SJCRH30 (cell line): ENCODE data around the gene CAMKMT. TPM values are rescaled to one million over a fixed set of nuclear protein-coding genes. Genes with fewer than 3 reads are reported as not detected.
"Not testable (repeated sequence)": the region's sequence is repeated elsewhere in the genome, so short reads cannot be mapped to it uniquely, and the experiment has no call there.

Source experiments
- DNase-seq, 2 experiments: peaks; one replicate each; pipeline ENCODE4 v3.0.0-alpha.2; 2015 to 2020
- H3K27ac ChIP-seq: fragments of 250-450 bp; sonication (Bioruptor Pico); 2 replicates; pipeline ENCODE4 v1.5.1; 2020; ENCODE audit warnings: mild to moderate bottlenecking, moderate library complexity
- H3K27me3 ChIP-seq: fragments of 250-450 bp; sonication (Bioruptor Pico); 2 replicates; pipeline ENCODE4 v1.5.1; 2020; ENCODE audit warnings: mild to moderate bottlenecking, moderate library complexity
- H3K36me3 ChIP-seq: fragments of 250-450 bp; sonication (Bioruptor Pico); 2 replicates; pipeline ENCODE4 v1.5.1; 2020; ENCODE audit warnings: mild to moderate bottlenecking, moderate library complexity
- H3K4me1 ChIP-seq: fragments of 250-450 bp; sonication (Bioruptor Pico); 2 replicates; pipeline ENCODE4 v1.5.1; 2020; ENCODE audit warnings: mild to moderate bottlenecking, moderate library complexity
- H3K4me3 ChIP-seq: fragments of 250-450 bp; sonication (Bioruptor Pico); 2 replicates; pipeline ENCODE4 v1.5.1; 2020; ENCODE audit warnings: mild to moderate bottlenecking, moderate library complexity
- H3K9me3 ChIP-seq: fragments of 250-450 bp; sonication (Bioruptor Pico); replicated peaks from 2 replicates; pipeline ENCODE4 v1.5.1; 2020; ENCODE audit warnings: mild to moderate bottlenecking, moderate library complexity
- total RNA-seq: library from RNA; depleted of rRNA; stranded (reverse); fragments of >200 nt; shearing (Covaris generic); gene quantifications from 2 replicates; pipeline ENCODE4 v1.2.3, GENCODE V29; 2014

CAMKMT gene
- total RNA-seq, 1 experiment from 2014 or later, result 11.3 TPM

- not testable (repeated sequence) for H3K9me3 ChIP-seq, H3K4me3 ChIP-seq, H3K27ac ChIP-seq, H3K27me3 ChIP-seq, H3K36me3 ChIP-seq, DNase-seq, H3K4me1 ChIP-seq
Observed at GRCh38 chr2:44385226-44385625, 23.5 kb downstream of the CAMKMT start.

DNA sequence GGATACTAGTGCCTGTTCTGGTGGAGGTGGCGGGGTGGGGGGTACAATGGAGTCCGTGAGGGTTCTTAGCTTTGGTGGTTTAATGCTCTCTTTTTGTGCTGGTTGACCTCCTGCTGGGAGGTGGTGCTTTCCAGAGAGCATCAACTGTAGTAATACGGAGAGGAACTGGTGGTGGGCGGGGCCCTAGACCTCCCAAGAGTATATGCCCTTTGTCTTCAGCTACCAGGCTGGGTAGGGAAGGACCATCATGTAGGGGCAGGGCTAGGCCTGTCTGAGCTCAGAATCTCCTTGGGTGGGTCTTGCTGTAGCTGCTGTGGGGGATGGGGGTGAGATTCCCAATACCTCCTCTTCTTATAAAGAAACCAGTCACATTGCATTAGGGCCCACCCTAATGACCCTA, 27.1 kb downstream of the CAMKMT start:
- Histone ChIP-seq H3K27me3 (no peaks in the 10 kb centered on the region), H3K27ac (no peak overlapping the region), H3K36me3 (no peaks in the 10 kb centered on the region), H3K4me3 (no peak overlapping the region), H3K9me3 (no peaks in the 10 kb centered on the region), H3K4me1 (no peaks in the 10 kb centered on the region)
- no peak for DNase-seq

GRCh38 chr2:44389895-44390294, 28.1 kb downstream of the CAMKMT start:
- DNase-seq, result no peak
- Histone ChIP-seq H3K27me3 (no peaks in the 10 kb centered on the region), H3K4me3 (no peak overlapping the region), H3K36me3 (no peaks in the 10 kb centered on the region), H3K27ac (no peak overlapping the region), H3K9me3 (no peaks in the 10 kb centered on the region), H3K4me1 (no peaks in the 10 kb centered on the region)

DNA sequence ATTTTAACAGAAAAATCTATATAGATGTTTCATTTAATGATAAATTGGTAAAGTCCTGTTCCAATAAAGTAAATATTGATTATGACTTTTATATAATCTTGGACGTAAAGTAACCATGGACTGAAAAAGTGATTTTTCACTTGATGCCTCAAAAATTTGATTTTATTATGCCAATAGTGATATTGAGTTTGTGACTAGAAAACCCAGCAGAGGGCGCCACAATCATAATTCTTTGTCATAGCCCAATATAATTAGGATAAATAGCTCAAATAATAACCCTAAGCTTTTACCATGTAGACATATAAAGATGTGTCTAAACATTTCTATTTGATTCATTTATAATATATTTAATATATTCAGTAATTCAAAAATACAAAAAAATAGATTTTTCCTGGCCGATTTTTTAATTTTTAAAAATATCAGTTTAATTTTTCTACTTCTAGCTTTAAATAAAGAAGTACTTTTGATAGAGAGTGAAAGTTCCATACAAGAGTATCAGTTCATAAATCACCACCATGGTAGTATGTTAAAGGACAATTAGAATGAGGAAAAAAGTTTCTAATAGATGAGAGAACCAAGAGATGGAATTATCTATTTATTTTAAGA, 30.7 kb downstream of the CAMKMT start:
- H3K36me3 ChIP-seq, result no peaks in the 10 kb centered on the region
- no peaks in the 10 kb centered on the region for H3K9me3 ChIP-seq
- DNase-seq, result peak; percentile 63 to 86
- no peak overlapping the region for H3K4me3 ChIP-seq
- no peaks in the 10 kb centered on the region for H3K4me1 ChIP-seq
- H3K27ac ChIP-seq, result no peak overlapping the region
- H3K27me3 ChIP-seq, result no peaks in the 10 kb centered on the region

GRCh38 chr2:44397447-44398175, 35.9 kb downstream of the CAMKMT start:
- Histone ChIP-seq H3K9me3 (no peaks in the 10 kb centered on the region), H3K4me3 (no peak overlapping the region), H3K4me1 (no peaks in the 10 kb centered on the region), H3K27me3 (no peaks in the 10 kb centered on the region), H3K27ac (no peak overlapping the region), H3K36me3 (no peaks in the 10 kb centered on the region)
- no peak for DNase-seq

DNA sequence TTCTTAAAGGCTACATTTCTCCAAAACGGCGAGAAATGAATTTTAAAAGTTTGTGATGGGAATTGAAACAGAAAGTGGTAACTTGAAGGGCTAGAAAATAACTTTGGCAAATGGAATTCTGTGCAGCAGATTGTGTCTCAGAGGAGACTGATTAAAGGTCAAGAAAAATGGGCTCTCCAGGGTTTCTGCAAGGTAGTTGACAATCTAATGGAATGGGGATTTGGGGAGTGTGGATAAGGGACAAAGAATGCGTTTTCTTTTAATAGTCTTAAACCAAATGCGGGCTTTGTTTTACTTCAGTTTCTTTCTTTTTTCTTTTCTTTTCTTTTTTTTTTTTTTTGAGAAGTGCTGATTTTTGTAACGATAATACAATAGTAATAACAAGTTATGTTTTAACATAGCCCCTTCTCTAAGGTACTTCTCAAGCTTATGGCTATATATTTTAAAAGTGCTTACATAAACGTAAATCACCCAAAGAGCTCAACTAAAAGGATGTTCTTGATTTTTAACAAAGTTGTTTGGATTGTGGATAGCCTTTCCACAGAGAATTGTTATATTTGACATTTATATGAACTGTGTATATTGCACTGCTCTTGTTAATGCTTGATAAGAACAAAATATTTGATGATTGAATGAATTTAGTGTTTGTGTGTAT, 36.6 kb downstream of the CAMKMT start:
- Histone ChIP-seq H3K27ac (no peak overlapping the region), H3K9me3 (no peaks in the 10 kb centered on the region), H3K36me3 (no peaks in the 10 kb centered on the region), H3K4me3 (no peak overlapping the region), H3K27me3 (no peaks in the 10 kb centered on the region), H3K4me1 (no peaks in the 10 kb centered on the region)
- no peak for DNase-seq

- Histone ChIP-seq H3K36me3 (no peaks in the 10 kb centered on the region; the same call in 1 of the 2 replicates), H3K4me3 (no peak overlapping the region)
Observed at GRCh38 chr2:44420725-44421124, 59.0 kb downstream of the CAMKMT start.

GRCh38 chr2:44424211-44424610, 62.5 kb downstream of the CAMKMT start:
- no peaks in the 10 kb centered on the region for H3K27me3 ChIP-seq
- no peak overlapping the region for H3K4me3 ChIP-seq
- H3K36me3 ChIP-seq, result no peaks in the 10 kb centered on the region; the same call in 1 of the 2 replicates
- DNase-seq, result no peak
- no peaks in the 10 kb centered on the region for H3K9me3 ChIP-seq
- no peaks in the 10 kb centered on the region for H3K4me1 ChIP-seq
- H3K27ac ChIP-seq, result no peak overlapping the region

More at GRCh38 chr2:44420725-44421124, 59.0 kb downstream of the CAMKMT start:
- no peaks in the 10 kb centered on the region for H3K27me3 ChIP-seq
- DNase-seq, result no peak
- H3K27ac ChIP-seq, result no peak overlapping the region
- H3K9me3 ChIP-seq, result no peaks in the 10 kb centered on the region; the same call in none of the 2 replicates
- no peaks in the 10 kb centered on the region for H3K4me1 ChIP-seq

DNA sequence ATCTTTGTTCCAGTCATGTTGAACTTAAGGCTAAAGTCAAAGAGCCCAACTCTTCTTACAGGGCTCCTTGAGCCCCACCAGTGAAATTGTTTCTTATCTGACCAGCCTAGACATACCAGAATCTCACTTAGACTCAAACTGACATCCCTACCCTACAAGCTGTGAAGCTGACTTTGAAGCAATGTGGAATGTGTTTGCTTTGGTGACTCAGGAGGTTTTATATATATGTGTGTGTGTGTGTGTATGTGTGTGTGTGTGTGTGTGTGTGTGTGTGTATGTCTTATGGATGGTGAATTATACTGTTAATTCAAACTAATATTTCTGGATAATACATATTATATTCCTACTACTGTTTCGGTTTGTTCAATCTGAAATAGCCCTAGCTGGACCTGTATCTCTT, 67.3 kb downstream of the CAMKMT start:
- no peaks in the 10 kb centered on the region for H3K9me3 ChIP-seq
- no peak for DNase-seq
- no peaks in the 10 kb centered on the region for H3K4me1 ChIP-seq
- no peak overlapping the region for H3K4me3 ChIP-seq
- no peaks in the 10 kb centered on the region for H3K36me3 ChIP-seq
- H3K27me3 ChIP-seq, result no peaks in the 10 kb centered on the region
- H3K27ac ChIP-seq, result no peak overlapping the region

DNA sequence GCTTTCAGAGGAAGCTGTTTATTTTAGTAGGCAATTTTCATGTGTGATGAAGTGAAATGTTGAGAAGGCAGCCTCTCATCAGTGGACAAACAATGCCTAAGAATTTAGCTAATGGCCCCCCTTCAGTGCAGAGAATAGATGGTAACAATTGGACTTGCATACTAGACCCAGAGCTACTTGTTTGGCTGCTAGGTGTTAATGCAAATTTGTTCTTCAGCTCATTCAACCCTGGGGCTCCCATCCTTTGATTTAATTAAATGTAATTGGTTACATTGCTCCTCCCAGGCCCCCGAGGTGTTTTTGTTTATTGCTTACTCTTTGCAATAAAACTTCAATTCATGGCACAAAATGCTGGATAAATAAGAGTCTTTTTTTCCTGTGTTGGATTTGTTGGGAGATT, 68.6 kb downstream of the CAMKMT start:
- Histone ChIP-seq H3K27me3 (no peaks in the 10 kb centered on the region), H3K36me3 (no peaks in the 10 kb centered on the region), H3K4me1 (no peaks in the 10 kb centered on the region), H3K4me3 (no peak overlapping the region), H3K27ac (no peak overlapping the region), H3K9me3 (no peaks in the 10 kb centered on the region)
- no peak for DNase-seq

DNA sequence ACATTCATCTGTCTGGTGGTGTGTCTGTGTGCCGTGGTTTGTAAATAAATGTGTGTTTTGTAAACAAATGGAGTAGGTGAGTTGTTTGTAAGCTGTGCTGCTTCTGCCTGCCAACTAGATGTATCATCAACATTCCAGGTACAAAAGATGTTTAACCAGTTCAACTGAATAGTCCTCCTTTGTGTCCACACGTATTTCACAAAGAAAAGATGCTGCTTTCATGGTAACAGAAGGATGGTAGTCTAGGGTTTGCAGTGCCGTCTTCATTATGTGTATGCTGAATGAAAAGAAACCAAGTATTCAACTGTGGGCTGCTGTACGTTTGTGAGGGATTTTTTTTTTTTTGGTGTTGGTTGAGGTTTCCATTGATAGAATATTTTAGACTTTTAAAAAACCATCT, 72.1 kb downstream of the CAMKMT start:
- H3K27me3 ChIP-seq, result no peaks in the 10 kb centered on the region
- no peaks in the 10 kb centered on the region for H3K9me3 ChIP-seq
- no peak for DNase-seq
- no peaks in the 10 kb centered on the region for H3K4me1 ChIP-seq
- H3K4me3 ChIP-seq, result no peak overlapping the region
- H3K27ac ChIP-seq, result no peak overlapping the region
- H3K36me3 ChIP-seq, result no peaks in the 10 kb centered on the region

DNA sequence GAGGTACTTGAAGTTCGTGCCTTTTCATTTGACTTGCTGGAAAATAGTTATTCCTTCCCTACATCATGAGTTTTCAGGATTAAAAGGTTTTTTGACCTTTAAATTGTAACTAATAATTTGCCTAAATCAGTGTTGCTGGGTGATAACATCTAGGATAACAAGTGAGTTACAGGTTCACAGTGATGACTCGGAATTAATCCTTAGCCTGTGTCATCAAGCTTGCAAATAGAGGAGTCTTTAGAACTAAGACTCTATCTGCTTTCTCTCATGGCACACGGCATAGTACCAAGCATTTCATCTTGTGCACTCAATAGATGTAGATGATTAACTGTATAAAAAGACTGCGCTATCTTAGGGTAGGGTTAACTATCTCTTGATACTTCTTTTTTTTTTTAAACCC, 79.5 kb downstream of the CAMKMT start:
- Histone ChIP-seq H3K27ac (no peak overlapping the region), H3K9me3 (no peaks in the 10 kb centered on the region), H3K4me1 (no peaks in the 10 kb centered on the region), H3K4me3 (no peak overlapping the region), H3K27me3 (no peaks in the 10 kb centered on the region), H3K36me3 (no peaks in the 10 kb centered on the region)
- DNase-seq, result no peak

- Histone ChIP-seq H3K4me1 (no peaks in the 10 kb centered on the region), H3K9me3 (no peaks in the 10 kb centered on the region), H3K27me3 (no peaks in the 10 kb centered on the region), H3K27ac (no peak overlapping the region), H3K36me3 (no peaks in the 10 kb centered on the region), H3K4me3 (no peak overlapping the region)
- no peak for DNase-seq
Observed at GRCh38 chr2:44442019-44442418, 80.3 kb downstream of the CAMKMT start.

DNA sequence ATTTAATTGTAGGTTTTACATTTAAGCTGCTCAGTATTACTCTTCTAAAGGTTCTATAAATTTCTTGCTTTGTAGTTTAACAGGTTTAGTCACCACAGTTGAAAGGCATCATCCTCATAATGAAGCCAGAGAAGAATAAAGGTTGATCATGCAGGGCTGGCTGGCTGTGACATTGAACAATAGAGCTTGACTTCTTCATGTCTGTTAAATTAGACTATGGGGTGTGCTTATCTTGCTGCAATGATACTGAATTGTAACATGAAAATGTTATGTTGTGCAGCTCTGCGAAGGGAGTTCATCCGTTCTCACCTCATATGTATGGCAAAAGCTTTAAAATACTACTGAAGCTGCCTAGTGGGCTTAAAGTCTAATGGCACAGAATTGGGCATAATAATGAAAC, 81.8 kb downstream of the CAMKMT start:
- H3K36me3 ChIP-seq, result no peaks in the 10 kb centered on the region
- H3K27me3 ChIP-seq, result no peaks in the 10 kb centered on the region
- H3K9me3 ChIP-seq, result no peaks in the 10 kb centered on the region
- H3K4me1 ChIP-seq, result no peaks in the 10 kb centered on the region
- no peak overlapping the region for H3K27ac ChIP-seq
- DNase-seq, result no peak
- no peak overlapping the region for H3K4me3 ChIP-seq

- H3K27ac ChIP-seq, result no peak overlapping the region
- H3K27me3 ChIP-seq, result no peaks in the 10 kb centered on the region
- DNase-seq, result no peak
Observed at GRCh38 chr2:44444881-44445280, 83.1 kb downstream of the CAMKMT start.

More at GRCh38 chr2:44444881-44445280, 83.1 kb downstream of the CAMKMT start:
- H3K9me3 ChIP-seq, result no peaks in the 10 kb centered on the region
- H3K4me1 ChIP-seq, result no peaks in the 10 kb centered on the region
- no peaks in the 10 kb centered on the region for H3K36me3 ChIP-seq
- H3K4me3 ChIP-seq, result no peak overlapping the region
